GM18508 (cell line): ENCODE results near the gene LAMB4.

Experiments used
- ATAC-seq: cut with Tn5 transposase; IDR thresholded peaks from one replicate; pipeline ENCODE4 v1.9.1; 2021; ENCODE audit warnings: moderate number of reproducible peaks; ENCODE audit not compliant: insufficient read depth, unreplicated experiment

The LAMB4 gene

DNA sequence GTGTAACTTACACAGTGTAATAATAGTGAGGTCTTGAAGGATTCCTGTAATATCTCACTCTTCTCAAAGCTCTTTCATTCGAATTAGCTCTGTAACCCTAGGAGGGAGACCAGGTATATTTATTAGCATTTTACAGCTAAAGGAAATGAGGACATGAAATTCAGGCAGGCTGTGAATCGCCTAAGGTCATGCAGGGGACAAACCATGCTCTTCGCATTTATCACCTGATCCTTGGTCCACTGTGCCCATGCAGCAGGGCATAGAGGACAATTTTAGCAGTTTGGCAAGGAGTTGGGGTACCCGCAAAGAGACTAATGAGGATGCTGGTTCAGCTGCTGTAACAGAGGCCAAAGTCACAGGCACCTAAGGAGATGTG is 112.4 kb downstream of the LAMB4 start:
- ATAC-seq = no peak

DNA sequence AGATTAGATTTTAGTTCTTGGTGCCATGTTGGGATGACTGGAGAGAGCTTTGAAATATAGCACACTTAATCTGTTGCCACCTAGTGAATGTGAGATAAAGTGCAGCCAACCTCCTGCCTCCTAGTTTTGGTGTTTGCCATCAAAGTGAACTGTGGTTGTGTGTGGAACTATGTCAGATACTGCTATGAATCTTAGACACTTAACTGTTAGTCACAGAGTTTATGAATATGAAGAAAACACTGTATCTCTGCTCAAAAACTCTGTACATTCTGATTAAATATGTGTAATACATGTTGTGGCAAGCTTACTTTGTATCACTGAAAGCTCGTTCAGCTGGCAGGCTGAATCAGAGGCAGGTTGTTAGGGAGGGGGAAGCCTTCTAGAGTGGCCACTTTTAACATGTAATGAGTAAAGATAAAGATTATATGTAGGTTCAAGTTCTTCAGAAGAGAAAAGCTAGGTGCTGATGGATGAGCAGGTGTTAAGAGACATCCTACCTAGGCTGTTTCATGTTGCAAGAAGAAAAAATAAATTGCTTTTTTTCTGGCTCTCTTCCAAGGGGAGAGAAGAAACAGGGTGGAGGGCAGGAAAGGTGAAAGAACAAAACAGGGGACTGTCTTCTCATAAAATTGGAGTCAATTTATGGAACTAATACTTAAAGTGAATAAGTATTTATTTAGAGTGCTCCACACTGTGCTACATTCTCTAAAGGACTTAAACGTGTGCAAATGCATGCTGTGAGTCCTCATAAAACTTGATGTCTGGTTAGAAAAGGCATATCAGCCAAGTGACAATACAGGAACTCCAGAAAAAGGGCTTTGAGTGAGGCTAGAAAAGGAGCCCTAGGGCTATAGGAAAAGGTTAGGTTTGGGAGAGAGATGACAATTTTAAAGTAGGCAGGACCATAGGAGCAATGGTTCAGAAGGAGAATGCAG is 113.1 kb downstream of the LAMB4 start:
- no peak for ATAC-seq

DNA sequence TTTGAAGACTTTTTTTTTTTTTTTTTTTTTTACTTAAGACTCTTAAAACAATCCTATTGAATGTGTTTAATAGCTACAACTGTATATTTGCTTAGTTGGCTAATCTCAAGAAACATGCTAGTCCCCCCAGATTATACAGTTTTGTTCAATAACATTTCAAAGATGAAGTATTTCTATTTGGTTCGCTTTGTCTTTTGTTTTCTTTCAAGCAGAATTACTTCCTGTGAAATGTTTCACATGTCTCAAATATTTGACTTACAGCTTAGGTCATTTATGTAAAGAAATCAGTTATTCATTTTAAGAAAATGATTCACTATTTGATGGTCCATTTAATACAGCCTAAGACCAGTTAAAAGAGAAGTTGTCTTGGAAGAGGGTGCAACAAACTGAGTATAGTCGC is 114.4 kb downstream of the LAMB4 start:
- ATAC-seq = no peak

DNA sequence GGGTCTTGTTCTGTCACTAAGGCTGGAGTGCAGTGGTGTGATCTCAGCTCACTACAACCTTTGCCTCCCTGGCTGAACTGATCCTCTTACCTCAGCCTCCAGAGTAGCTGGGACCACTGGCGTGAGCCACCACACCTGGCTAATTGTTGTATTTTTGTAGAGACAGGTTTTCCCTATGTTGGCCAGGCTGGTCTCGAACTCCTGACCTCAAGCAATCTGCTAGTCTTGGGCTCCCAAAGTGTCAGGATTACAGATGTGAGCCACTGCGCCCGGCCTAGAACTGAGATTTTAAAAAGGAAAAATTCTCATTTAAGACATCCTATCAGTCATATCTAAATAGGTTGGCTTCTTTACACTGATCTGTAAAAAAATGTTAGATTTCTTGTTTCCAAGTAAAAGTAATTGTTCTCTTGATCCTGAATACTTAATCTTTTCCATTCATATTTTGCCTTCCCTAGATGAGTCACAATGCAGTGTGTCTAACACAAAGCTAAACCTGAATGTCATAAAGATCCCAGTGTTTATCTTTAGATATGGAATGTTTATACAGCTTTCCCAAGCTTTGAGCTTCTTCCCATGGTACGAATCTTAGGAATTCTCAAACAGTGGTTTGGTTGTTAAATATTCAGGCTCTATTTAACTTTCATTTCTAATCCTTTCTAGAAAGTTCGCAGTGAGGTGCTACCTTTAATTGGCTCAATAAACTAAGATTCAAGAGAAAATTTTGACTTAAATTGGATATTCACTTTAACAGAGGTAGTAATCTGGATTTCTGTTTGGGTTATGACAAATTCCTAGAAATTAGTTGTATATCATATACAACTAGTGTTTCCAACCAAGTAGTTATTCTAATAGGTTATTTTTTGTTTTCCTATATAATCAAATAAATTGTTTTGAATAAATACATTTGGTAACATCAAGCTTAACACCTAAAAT is 115.1 kb downstream of the LAMB4 start:
- no peak for ATAC-seq

DNA sequence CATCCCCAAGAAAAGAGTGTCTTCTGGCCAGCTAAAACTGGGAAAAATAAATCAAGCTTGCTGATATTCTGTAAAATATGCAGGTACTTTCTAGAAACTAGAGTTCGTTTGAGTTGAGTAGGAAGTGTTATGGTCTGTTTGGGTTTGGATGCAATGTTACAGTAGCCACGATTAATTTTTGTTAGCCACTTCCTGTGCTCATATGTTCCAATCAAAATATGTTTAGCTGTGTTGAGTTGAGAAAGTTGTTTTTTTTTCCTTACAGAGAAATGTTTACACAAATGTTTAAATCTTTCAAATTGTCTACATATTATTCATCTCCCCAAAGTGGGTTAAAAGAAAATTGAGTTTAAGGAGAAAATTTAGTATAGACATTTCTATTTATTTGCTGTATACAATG is 115.9 kb downstream of the LAMB4 start:
- no peak for ATAC-seq

DNA sequence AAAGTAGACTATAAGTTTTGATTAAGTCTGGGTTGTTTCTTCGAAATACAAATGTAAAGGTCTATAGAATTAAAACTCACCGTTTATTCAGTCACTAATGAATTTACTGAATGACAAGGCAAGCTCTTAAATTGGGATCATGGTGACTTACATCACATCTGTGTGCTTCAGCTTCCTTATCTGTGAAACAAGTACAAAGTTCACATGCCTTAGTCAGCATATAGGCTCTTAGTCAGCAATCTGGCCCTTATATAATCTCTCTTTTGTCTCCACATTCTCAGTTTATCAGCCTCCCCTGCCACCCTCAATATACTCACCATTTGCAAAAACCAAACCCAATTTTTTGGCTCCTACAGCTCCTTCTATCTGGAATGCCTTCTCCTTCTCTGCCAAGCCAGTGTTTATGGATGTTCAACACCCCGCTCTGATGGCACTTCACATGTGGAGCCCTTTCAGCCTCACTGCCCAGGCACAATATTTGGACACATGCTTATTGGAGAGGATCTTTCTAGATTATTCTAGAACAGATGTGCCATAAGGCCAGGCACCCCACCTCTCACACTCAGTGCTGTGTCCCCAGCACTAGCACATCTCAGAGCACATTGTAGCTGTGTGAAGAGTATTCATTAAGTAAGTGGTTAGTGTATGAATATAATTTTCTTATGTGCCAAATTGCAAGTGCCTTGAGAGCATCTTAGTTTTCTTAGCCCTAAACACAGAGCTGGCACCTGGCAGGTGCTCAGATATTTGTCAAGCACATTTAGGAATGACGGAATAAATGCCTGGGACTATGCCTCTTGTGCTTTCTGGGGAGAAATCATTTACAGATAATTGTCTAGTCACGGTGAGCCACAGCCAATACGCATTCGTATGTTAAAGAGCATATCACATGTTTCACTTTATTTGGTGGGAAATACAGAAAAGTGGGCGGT is 117.4 kb downstream of the LAMB4 start:
- no peak for ATAC-seq

DNA sequence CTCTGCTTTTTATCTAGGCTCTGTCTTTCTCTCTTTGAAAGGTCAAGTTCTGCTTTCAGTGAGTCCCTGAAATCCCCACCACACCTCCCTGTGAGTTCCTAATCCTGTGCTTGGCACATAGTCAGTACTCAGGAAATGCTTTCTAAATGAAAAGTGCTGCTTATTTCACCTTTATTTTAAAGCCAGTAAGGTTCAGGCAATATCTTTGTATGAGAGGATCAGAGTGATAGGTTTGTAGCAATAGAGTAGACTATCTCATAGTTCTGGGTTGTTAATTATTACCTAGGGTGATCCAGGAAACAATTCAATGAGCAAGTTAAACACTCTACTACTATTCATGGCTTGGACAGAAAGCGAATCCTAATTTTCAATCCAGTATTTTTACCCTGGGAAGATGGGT is 119.8 kb downstream of the LAMB4 start:
- no peak for ATAC-seq

DNA sequence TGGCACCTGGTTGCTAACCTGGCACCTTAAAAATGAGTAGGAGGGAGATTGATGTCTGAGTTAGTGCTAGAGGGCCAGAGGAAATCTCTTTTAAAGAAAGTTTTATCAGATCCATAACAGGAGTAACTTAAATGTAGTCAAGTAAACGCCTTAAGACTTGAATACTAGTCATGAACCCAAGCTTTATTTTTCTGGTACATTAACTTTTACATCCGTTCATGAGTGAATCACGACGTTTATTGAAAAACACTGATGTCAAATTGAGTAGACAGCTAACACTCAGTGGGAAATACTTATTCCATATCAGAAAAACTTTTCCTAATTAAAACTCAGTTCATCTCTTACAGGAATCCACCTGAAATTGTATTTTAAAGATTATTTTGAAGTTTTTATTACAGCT is 120.3 kb downstream of the LAMB4 start:
- ATAC-seq = no peak

DNA sequence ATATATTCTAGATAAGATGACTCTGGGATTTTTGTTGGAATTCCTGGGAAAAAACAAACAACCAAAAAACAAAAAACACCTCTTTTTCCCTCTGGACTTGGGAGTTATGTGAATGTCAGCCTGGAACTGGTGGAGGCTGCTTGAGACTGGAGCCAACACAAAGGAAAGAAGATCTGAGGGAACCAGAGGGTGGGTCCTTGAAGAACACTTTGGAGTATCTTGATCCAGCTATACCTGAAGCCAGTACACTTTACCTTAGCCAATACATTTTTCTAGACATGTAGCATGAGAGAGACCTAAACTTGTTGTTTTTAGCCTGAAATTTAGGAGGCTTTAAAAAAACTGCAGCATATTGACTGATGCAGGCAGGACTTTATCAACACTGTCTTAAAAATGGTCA is 121.3 kb downstream of the LAMB4 start:
- ATAC-seq = no peak

DNA sequence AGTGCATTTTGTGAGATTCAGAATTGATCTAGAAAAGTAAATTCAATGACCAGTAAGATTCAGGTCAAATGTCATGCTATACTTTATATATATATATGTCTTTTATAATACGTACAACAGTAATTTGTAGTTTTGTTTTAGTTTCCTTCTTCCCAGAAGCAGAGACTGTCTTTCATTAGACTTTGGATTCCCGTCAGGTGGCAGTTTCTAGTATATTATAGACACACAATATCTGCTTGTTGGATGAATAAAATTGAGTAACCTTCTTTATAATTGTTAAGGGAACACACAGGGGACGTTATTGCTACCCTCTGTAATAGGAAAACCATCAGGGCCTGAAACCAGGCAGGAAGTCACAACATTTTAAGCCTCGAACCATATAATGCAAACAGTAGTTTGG is 121.9 kb downstream of the LAMB4 start:
- no peak for ATAC-seq

DNA sequence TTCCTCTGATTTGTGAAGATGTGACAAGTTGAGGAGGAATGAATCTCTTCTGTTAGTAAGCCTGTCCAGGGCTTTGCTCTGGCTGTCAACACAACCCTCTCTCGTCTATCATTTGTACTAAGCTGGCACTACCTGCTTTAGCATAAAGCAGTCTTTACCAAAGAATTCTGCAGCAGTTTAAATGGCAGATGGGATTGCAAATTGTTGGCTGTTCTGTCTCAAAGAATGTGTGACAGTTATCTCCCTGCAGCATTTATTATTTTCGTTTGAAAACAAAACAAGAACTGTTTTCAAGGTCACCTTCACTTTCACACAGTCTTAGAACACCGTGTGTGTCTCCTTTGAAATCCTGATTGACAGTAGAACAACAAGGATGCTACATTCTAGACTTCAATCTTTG is 122.4 kb downstream of the LAMB4 start:
- no peak for ATAC-seq

DNA sequence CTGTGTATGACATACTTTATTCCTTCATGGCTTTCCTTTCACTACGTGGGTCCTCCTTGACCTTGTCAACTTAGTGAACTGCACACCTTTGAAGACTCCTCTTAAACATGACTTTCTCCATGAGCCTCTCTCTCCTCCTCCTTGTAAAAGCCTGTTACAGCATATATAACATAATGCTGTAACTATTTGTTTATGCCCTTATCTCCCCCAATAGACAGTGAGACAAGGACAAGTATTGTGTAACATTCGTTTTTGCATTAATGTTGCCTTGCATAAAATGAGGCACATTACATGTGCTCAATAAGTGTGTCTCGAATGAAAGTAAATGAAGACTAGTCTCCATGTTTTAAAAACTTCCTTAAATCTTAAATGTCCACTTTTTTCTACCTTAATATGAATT is 122.9 kb downstream of the LAMB4 start:
- ATAC-seq = no peak

DNA sequence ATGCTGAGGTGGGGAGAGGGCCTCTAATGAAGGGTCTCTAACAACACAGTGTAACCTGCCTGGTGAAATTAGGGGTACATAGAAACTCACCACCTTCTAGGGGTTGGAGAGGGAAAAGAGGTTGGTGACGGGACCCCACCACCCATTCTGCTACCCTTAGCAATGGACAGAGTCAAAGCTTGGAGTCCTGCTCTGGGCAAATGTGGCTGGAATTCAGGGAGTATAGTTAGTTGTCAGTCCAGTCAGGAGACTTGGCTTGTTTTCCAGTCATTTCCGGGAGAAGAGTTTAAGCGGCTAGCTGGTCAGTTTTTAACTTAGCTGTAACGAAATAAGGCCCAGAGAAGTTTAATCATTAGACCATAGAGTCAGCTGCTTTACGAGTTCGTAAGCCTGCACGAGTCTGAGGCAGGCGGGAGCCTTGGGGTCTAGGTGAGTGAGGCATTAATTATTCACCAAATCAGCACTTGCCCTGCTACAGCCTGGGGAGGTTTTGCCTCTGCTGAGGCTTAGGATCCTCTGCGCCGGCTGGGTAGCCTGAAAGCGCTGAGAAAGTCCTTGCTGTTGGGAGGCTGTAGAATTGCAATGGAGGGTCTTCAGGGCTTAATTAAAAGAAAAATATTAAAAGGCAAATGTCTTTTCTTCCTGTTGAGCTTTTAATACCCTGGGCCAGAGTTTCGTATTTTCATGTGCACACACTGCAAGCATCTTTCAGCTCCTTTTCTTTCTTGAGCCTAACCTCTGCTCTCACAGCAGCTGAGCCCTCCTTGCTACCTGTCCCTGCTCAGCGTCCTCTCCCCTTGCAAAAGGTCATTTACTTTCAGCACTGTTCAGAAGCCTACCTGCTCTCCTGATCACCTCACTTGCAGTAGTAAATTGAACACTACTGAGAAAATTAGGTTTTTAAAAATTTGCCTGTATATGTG is 125.7 kb downstream of the LAMB4 start:
- ATAC-seq = peak; percentile 64

DNA sequence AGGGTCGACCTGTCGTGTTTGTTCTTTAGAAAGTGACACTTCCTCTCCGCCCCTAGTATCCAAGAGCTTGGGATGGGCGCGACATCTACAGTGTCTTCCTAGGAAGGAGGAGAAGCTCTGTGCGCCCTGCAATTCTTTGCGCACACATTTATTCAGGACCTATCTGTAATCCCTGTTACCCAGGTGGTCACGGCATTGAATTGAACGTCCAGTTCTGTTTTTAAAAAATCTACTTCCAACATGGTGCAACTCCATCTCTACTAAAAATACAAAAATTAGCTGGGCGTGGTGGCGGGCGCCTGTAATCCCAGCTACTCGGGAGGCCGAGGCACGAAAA is 126.6 kb downstream of the LAMB4 start:
- no peak for ATAC-seq

DNA sequence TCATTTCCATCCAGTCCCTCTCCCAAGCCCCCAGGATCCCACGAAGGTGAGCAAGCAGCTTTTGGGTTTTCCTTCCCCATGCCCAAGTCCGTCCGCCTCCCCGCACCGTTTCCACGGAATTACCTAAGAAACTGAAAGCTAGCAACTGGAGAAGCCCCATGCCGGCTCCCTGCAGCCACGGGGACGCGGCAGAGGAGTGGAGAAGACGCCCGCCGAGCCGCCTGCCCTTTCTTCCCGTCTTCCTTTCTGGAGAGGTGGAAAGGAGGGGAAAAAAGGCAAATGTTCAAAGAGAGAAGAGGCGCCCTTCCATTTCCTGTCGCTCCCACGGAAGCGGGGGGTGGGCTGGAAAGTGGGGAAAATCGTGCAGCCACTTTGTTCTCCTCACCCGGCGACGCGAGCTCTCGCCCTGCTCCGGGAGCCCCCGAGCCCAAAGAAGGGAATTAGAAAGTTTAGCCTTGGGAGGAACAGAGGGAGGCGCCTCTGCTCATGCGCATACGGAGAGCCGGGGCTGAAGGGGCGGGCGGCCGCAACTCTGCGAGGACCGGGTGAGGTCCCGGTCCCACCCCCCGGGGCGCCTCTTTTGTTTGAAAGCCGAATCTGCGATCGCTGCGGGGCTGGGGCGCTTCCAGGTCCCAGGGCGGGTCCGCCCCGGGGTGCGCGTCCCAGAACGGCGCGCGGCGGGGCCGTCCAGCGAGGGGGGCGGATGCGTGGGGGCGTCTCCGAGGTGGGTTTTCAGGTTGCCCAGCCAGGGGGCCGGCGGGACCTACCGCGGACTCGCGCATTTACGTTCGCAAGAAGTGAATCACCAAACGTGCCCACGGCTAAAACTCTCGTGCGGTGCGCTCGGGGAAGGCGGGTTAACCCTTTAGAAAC is 127.2 kb downstream of the LAMB4 start, which contains the start of gene LAMB1:
TSS of gene LAMB1 (minus strand) at position 436 of the 873 bp plus-strand sequence. CDS start at position 160, 276 bp downstream.
- ATAC-seq = no peak

DNA sequence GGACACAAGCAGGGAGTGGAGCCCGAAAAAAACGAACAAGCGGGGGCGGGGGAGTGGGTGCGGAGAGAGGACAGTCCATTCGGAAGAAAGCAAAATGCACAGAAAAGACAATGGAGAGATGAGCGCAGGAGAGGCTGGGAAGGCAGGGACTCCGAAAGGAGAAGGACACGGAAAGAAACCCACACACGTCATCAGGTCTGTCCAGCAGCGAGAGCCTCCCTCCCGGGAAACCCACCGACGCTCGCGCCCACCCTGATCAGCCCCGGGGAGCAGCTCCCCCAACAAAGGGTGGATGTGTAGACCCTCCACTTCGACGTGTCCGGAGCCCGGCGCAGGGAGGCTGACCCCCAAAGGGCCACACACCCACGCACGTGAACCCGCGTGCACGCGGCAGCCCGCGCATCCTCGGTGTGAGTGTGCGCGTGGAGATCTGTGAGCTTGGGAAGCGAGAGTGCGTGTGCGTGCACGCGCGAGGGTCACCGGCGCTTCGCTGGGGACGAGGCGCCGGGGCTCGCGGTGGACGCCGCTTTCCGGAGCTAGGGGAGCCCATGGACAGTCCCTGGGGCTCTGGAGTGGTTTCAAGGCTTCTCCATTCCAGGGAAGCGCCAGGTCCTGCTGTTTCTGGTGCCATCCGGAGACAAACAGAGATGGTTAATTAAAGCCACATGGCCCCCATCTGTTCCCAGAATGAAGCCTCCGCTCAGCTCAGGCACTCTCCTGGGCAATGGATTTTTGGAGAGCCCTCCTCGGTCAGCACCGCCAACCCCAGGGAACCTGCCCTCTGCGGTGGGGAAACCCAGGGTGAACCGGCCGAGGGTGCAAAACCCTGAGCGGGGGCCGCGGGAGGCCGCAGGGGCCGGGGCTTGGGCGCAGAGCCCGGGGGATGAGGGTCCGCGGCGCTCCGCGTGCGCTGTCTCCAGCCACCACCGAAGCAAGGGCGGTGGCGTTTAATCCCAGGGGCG is 128.1 kb downstream of the LAMB4 start:
- ATAC-seq = no peak
